Caco-2 (cell line): Measurements from ENCODE around the gene SPECC1L. TPM values are rescaled to one million over a fixed set of nuclear protein-coding genes. Genes with fewer than 3 reads are reported as not detected.

Source experiments
- BruUV-seq: library from RNA; stranded (reverse); fragments of 400-500 nt; replicated peaks from 2 replicates; lab custom pipeline; 2021; lab: Mats Ljungman, UMichigan
- CTCF ChIA-PET: fragments of 300-600 bp; sonication (Branson Sonifier 250); formaldehyde crosslinking; loops from one replicate; lab custom pipeline; 2022; ENCODE audit warnings: antibody characterized with exemption; lab: Charles Lee
- POLR2A ChIA-PET: fragments of 300-600 bp; sonication (Branson Sonifier 250); formaldehyde crosslinking; loops from one replicate; lab custom pipeline; 2022; ENCODE audit warnings: antibody characterized with exemption; lab: Charles Lee
- DNase-seq, 2 experiments: peaks; one replicate each; pipeline versions ENCODE4 v3.0.0 to v3.0.0-alpha.2; 2020 to 2022
- H3K27me3 ChIP-seq: replicated peaks from 2 replicates; pipeline ENCODE4 v1.6.0; 2011; ENCODE audit warnings: low read length; ENCODE audit not compliant: control insufficient read depth, insufficient read depth
- H3K36me3 ChIP-seq: 2 replicates; pipeline ENCODE4 v1.5.1; 2011; ENCODE audit warnings: low read length; ENCODE audit not compliant: control insufficient read depth, insufficient read depth
- H3K4me1 ChIP-seq: fragments of 250-450 bp; sonication (Bioruptor Pico); 2 replicates; pipeline ENCODE4 v1.5.1; 2020; ENCODE audit warnings: mild to moderate bottlenecking
- H3K4me3 ChIP-seq: 2 replicates; pipeline ENCODE4 v1.5.1; 2011; ENCODE audit warnings: low read depth, mild to moderate bottlenecking, control low read depth, low read length
- H3K9me3 ChIP-seq: fragments of 250-450 bp; sonication (Bioruptor Pico); 2 replicates; pipeline ENCODE4 v1.5.1; 2020; ENCODE audit warnings: mild to moderate bottlenecking, moderate library complexity
- H3K27ac Mint-ChIP-seq: one replicate; pipeline ENCODE4 v1.8.0; 2022; ENCODE audit warnings: mixed read lengths; ENCODE audit not compliant: unreplicated experiment
- H3K27me3 Mint-ChIP-seq: one replicate; pipeline ENCODE4 v1.8.0; 2022; ENCODE audit warnings: mixed read lengths; ENCODE audit not compliant: insufficient read depth, unreplicated experiment
- H3K36me3 Mint-ChIP-seq: one replicate; pipeline ENCODE4 v1.8.0; 2022; ENCODE audit warnings: mild to moderate bottlenecking, mixed read lengths; ENCODE audit not compliant: insufficient read depth, unreplicated experiment
- H3K4me1 Mint-ChIP-seq: one replicate; pipeline ENCODE4 v1.8.0; 2022; ENCODE audit warnings: low read depth, mixed read lengths; ENCODE audit not compliant: unreplicated experiment
- H3K4me3 Mint-ChIP-seq: one replicate; pipeline ENCODE4 v1.8.0; 2022; ENCODE audit warnings: mild to moderate bottlenecking, moderate library complexity, mixed read lengths; ENCODE audit not compliant: unreplicated experiment
- H3K9me3 Mint-ChIP-seq: one replicate; pipeline ENCODE4 v1.8.0; 2022; ENCODE audit warnings: mixed read lengths; ENCODE audit not compliant: unreplicated experiment
- intact Hi-C: fragments of 100-400 bp; cut with micrococcal nuclease; formaldehyde crosslinking; loops from one replicate; pipeline ENCODE4 v1.10.0; 2022; ENCODE audit not compliant: unreplicated experiment
- total RNA-seq: library from RNA; stranded (reverse); gene quantifications from 2 replicates; pipeline ENCODE4 v1.2.3, GENCODE V29; 2022
- TF ChIP-seq, protein P1 (sequence below), 2 experiments: fragments of 200-600 bp in 1 of 2; IDR thresholded peaks; 1 replicate in 1 of 2; 2 replicates in 1 of 2; pipeline versions ENCODE4 v1.5.1 to v1.8.0; 2011 to 2022; ENCODE audit warnings: antibody characterized with exemption in 1 of 2, control low read depth in 1 of 2, inconsistent platforms in 1 of 2, low read depth in 1 of 2, low read length in 1 of 2, mild to moderate bottlenecking in 1 of 2, moderate library complexity in 1 of 2; ENCODE audit not compliant: insufficient read depth in 1 of 2, severe bottlenecking in 1 of 2, unreplicated experiment in 1 of 2

Gene SPECC1L
- total RNA-seq, 1 experiment from 2014 or later: 72.8 TPM

DNA sequence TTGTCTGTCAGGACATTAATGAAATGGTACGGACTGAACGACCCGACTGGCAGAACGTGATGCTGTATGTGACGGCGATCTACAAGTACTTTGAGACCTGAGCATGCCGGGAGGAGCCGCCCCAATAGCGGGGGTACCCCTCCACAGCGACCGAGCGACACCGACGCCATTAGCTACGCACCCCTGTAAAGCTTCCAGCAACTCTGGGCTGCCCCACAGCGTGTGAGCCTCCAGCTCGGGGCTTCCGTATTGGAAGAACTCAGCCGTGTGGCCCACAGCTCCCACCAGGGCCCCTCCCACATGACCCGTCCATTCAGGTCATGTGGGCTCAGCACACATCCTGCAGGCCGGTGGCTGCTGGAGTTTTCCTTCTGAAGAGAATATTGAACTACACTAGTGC, 143.9 kb downstream of the SPECC1L start:
- H3K27me3 Mint-ChIP-seq: no peaks in the 10 kb centered on the region
- POLR2A ChIA-PET: no interaction called here
- H3K9me3 Mint-ChIP-seq: no peaks in the 10 kb centered on the region
- no peak overlapping the region for H3K4me3 ChIP-seq
- CTCF ChIA-PET: no interaction called here
- H3K4me3 Mint-ChIP-seq: no peak overlapping the region
- no peaks in the 10 kb centered on the region for H3K27me3 ChIP-seq
- H3K9me3 ChIP-seq: no peaks in the 10 kb centered on the region
- intact Hi-C loops: no loop called here
- peaks cover 3% of the 10 kb centered on the region for H3K4me1 Mint-ChIP-seq
- H3K36me3 Mint-ChIP-seq: peaks cover 43% of the 10 kb centered on the region
- no peak overlapping the region for H3K27ac Mint-ChIP-seq
- H3K36me3 ChIP-seq: peaks cover 1% of the 10 kb centered on the region; the same call in 1 of the 2 replicates
- H3K4me1 ChIP-seq: peaks cover 1% of the 10 kb centered on the region
- DNase-seq: no peak
- TF ChIP-seq, protein P1, sequence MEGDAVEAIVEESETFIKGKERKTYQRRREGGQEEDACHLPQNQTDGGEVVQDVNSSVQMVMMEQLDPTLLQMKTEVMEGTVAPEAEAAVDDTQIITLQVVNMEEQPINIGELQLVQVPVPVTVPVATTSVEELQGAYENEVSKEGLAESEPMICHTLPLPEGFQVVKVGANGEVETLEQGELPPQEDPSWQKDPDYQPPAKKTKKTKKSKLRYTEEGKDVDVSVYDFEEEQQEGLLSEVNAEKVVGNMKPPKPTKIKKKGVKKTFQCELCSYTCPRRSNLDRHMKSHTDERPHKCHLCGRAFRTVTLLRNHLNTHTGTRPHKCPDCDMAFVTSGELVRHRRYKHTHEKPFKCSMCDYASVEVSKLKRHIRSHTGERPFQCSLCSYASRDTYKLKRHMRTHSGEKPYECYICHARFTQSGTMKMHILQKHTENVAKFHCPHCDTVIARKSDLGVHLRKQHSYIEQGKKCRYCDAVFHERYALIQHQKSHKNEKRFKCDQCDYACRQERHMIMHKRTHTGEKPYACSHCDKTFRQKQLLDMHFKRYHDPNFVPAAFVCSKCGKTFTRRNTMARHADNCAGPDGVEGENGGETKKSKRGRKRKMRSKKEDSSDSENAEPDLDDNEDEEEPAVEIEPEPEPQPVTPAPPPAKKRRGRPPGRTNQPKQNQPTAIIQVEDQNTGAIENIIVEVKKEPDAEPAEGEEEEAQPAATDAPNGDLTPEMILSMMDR (IDR thresholded peaks at IDR 0.05; ENCODE audit: insufficient read depth in 1 of 2, low read depth in 1 of 2, low read length in 1 of 2, severe bottlenecking in 1 of 2, unreplicated experiment in 1 of 2): no peak
- BruUV-seq: no TSS peak

DNA sequence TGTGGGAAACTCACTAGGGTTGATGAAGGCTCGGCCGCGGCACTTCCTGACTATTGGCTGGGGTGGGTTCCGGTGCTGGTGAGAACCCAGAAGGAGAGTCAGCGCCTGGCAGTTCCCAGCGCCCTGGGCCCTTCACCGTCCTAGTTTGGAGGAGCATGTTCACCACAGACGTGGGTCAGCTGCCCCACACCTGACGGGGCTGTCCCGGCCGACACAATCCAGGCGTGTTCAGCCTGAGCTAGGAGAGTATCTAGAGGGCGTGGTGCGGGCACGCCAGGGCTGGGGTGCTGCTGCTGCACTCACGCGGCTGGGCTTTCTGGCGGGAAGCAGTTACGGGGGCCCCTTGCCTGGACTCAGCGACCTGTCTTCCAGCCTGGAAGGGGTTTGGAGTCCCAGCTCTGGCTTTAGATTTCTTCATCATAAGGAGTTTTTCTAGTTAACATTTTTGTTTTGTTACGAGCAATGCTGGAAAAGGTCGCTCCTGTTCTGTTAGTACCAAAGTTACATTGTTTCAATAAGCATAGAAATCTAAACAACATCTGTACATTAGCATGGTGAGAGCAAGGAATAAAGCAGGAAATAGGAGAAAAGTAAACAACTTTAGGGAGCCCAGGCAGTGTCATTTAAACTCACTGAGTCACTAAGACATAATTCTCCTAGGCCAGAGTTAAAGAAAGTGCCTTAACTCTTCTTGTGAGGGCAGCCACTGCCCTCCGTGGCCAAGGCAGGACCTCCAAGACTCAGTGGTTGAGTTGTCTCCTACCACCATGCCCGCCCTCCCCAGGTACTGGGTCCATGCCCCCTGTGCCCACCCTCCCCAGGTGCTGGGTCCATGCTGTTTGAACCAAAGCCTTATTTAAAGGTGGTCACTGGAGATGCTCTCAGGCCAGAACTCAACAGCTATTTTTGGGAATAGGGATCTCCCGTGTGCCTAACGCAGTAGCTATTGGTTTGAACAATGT, 144.6 kb downstream of the SPECC1L start:
- no peaks in the 10 kb centered on the region for H3K9me3 Mint-ChIP-seq
- Histone ChIP-seq H3K9me3 (no peaks in the 10 kb centered on the region), H3K36me3 (peaks cover 1% of the 10 kb centered on the region; the same call in 1 of the 2 replicates), H3K4me1 (peaks cover 9% of the 10 kb centered on the region), H3K4me3 (no peak overlapping the region), H3K27me3 (no peaks in the 10 kb centered on the region)
- DNase-seq: no peak
- peaks cover 43% of the 10 kb centered on the region for H3K36me3 Mint-ChIP-seq
- CTCF ChIA-PET: interaction anchor here (0.6 to 0.8 kb wide), 2 partner anchors 93 to 110 kb away, joined by 3 read pairs; no protein-coding TSS in a partner anchor
- H3K27ac Mint-ChIP-seq: no peak overlapping the region
- TF ChIP-seq, protein P1 (IDR thresholded peaks at IDR 0.05; ENCODE audit: insufficient read depth in 1 of 2, low read depth in 1 of 2, low read length in 1 of 2, severe bottlenecking in 1 of 2, unreplicated experiment in 1 of 2): no peak
- no TSS peak for BruUV-seq
- H3K4me3 Mint-ChIP-seq: no peak overlapping the region
- POLR2A ChIA-PET: interaction anchor here (0.6 kb wide), 1 partner anchor 82 kb away, joined by 10 read pairs; no protein-coding TSS in a partner anchor
- no peaks in the 10 kb centered on the region for H3K27me3 Mint-ChIP-seq
- H3K4me1 Mint-ChIP-seq: peaks cover 6% of the 10 kb centered on the region
- intact Hi-C loops: no loop called here

DNA sequence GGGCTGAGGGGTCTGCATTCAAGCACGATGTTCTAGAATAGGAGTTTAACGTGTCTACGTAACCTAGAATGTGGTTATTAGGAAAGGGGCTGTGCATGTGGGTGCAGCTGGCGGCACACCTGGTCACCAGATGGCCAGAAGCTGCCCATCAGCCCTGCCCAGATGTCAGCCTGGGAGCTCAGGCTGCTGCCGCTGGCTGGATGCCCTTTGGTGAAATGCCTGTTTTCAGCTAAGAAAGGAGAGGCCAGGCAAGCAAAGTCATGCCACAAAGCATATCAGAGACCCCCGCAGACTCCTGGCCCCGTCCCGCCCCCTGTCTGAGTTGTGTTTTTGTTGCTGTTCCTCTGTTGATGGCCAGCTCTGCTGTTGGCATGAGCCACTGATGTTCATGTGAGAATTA, 145.5 kb downstream of the SPECC1L start:
- H3K9me3 ChIP-seq: no peaks in the 10 kb centered on the region
- H3K36me3 Mint-ChIP-seq: peaks cover 42% of the 10 kb centered on the region
- H3K9me3 Mint-ChIP-seq: no peaks in the 10 kb centered on the region
- ChIA-PET POLR2A (interaction anchor here (0.6 kb wide), 1 partner anchor 83 kb away, joined by 10 read pairs; no protein-coding TSS in a partner anchor), CTCF (interaction anchor here (0.6 to 0.8 kb wide), 2 partner anchors 94 to 109 kb away, joined by 3 read pairs; no protein-coding TSS in a partner anchor)
- H3K27me3 Mint-ChIP-seq: no peaks in the 10 kb centered on the region
- no peak for DNase-seq
- no peak overlapping the region for H3K4me3 Mint-ChIP-seq
- no peak overlapping the region for H3K27ac Mint-ChIP-seq
- BruUV-seq: no TSS peak
- H3K4me3 ChIP-seq: no peak overlapping the region
- TF ChIP-seq, protein P1 (IDR thresholded peaks at IDR 0.05; ENCODE audit: insufficient read depth in 1 of 2, low read depth in 1 of 2, low read length in 1 of 2, severe bottlenecking in 1 of 2, unreplicated experiment in 1 of 2): no peak
- no peaks in the 10 kb centered on the region for H3K27me3 ChIP-seq
- H3K4me1 Mint-ChIP-seq: peaks cover 6% of the 10 kb centered on the region
- intact Hi-C loops: no loop called here
- H3K36me3 ChIP-seq: peaks cover 1% of the 10 kb centered on the region; the same call in 1 of the 2 replicates
- H3K4me1 ChIP-seq: peaks cover 13% of the 10 kb centered on the region
